Measurements from ENCODE around the gene IQSEC1. TPM values are rescaled to one million over a fixed set of nuclear protein-coding genes. Genes with fewer than 3 reads are reported as not detected.
A peak's percentile ranks its signal among the peaks of the same experiment; 100 is the strongest.

IQSEC1 gene
- total RNA-seq, 1 experiment from 2014 or later, result 28.1 TPM

DNA sequence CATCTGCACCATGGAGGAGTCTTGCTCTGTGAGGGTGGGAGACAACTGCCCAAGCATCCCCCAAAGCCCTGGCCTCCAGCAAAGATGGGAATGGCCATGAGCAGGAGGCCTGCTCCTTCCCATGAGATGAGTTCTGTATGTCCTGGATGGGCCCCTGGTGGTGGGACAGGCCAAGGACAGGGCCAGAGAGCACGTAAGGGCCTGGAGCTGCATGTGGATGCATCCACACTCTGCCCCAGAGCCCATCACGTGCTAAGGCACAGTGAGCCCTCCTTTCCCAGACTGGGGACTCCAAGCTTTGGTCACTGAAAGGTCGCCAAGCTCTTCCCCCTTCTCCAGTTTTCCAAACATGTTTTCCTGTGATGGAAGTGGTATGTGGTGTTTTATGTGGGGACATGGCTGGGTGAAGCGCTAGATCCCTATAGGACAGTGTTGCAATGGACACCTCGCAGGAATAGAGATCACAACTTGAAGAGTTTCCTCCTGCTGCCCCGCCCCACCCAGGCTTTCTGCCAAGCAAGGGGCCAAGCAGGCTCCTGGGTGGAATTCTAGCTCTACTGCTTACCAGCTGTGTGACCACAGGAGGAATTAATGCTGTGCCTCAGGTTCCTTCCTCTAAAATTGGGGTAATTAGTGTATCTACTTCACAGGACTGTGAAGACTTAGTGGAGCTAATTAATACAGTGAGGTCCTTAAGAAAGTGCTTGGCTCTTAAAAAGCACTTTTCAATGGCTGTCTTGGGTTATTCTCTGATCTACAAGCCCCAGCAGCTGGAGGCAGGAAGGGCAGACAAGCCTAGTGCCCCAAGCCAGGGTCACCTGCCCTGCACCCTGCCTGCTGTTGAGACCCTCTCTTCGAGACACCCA is 125.5 kb downstream of the IQSEC1 start:
- H3K79me2 ChIP-seq (ENCODE audit: insufficient read depth, low read length), result no peaks in the 10 kb centered on the region; the same call in 1 of the 2 replicates
- ATAC-seq, result peak; percentile 62
- intact Hi-C loops (cut with micrococcal nuclease), result no loop called here
- no peaks in the 10 kb centered on the region for H3K9me3 ChIP-seq (ENCODE audit: control insufficient read depth in 1 of 2, insufficient read depth in 1 of 2, low read depth in 1 of 2, low read length in 2 of 2)
- no peak overlapping the region for H3K4me3 ChIP-seq (replicated peaks in 1 of 2; ENCODE audit: low read depth in 1 of 2, low read length in 2 of 2)
- ChIA-PET POLR2A (no interaction called here), RAD21 (ENCODE audit: low non-redundant PET in 1 of 2, low total read pairs in 2 of 2, uncharacterized antibody in 2 of 2, unreplicated experiment in 2 of 2) (interaction anchor here in 1 of 2 experiments (1.0 kb wide), 1 partner anchor 20 kb away, joined by 4 read pairs; no protein-coding TSS in a partner anchor), CTCF (interaction anchor here (2.1 kb wide), 1 partner anchor 36 kb away, joined by 7 read pairs; no protein-coding TSS in a partner anchor)
- no peaks in the 10 kb centered on the region for H4K20me1 ChIP-seq (ENCODE audit: insufficient read depth)
- TF ChIP-seq, protein P1, sequence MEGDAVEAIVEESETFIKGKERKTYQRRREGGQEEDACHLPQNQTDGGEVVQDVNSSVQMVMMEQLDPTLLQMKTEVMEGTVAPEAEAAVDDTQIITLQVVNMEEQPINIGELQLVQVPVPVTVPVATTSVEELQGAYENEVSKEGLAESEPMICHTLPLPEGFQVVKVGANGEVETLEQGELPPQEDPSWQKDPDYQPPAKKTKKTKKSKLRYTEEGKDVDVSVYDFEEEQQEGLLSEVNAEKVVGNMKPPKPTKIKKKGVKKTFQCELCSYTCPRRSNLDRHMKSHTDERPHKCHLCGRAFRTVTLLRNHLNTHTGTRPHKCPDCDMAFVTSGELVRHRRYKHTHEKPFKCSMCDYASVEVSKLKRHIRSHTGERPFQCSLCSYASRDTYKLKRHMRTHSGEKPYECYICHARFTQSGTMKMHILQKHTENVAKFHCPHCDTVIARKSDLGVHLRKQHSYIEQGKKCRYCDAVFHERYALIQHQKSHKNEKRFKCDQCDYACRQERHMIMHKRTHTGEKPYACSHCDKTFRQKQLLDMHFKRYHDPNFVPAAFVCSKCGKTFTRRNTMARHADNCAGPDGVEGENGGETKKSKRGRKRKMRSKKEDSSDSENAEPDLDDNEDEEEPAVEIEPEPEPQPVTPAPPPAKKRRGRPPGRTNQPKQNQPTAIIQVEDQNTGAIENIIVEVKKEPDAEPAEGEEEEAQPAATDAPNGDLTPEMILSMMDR (IDR thresholded peaks at IDR 0.05 in 2 of 3, conservative IDR thresholded peaks at IDR 0.05 in 1 of 3; ENCODE audit: borderline replicate concordance in 1 of 3, insufficient read depth in 1 of 3, low read depth in 2 of 3, low read length in 2 of 3), result peak in 2 of 3 experiments; percentile 32 to 38; a peak in 4 of 6 replicates
- TF ChIP-seq ZNF274 (IDR thresholded peaks at IDR 0.05; ENCODE audit: low read depth, low read length) (no peak), ELF1 (IDR thresholded peaks at IDR 0.05; ENCODE audit: borderline replicate concordance, low read depth) (no peak)
- peaks cover 20 to 30% of the 10 kb centered on the region in 2 experiments for H3K4me1 ChIP-seq (ENCODE audit: control insufficient read depth in 1 of 2, insufficient read depth in 2 of 2, low read length in 2 of 2)
- no peak for DNase-seq (ENCODE audit: low read depth, low spot score)
- H3K9me2 ChIP-seq (ENCODE audit: insufficient read depth), result no peaks in the 10 kb centered on the region
- 0 out of 2 replicates have a peak overlapping the region, but pooled peaks have one; percentile 12 for H3K9ac ChIP-seq (ENCODE audit: low read length)
- H2AFZ ChIP-seq (ENCODE audit: low read depth, low read length, poor library complexity, severe bottlenecking), result no peak overlapping the region
- BruUV-seq (replicated peaks), result no TSS peak
- no peaks in the 10 kb centered on the region for H3K36me3 ChIP-seq (ENCODE audit: control insufficient read depth in 1 of 2, insufficient read depth in 2 of 2, low read length in 2 of 2)
- no peak overlapping the region for H3K27ac ChIP-seq (ENCODE audit: low read depth, low read length)
- H3K4me2 ChIP-seq (ENCODE audit: low read length), result peak overlapping the region; percentile 55
- no peaks in the 10 kb centered on the region for H3K27me3 ChIP-seq (ENCODE audit: insufficient read depth, low read length)
